Gastrocnemius medialis (tissue), 4 donors: ENCODE measurements around the gene ZNF578. TPM values are rescaled to one million over a fixed set of nuclear protein-coding genes. Genes with fewer than 3 reads are reported as not detected.
"Not testable (repeated sequence)": the region's sequence is repeated elsewhere in the genome, so short reads cannot be mapped to it uniquely, and the experiment has no call there.

Source experiments
- ATAC-seq, 2 donors: fragments of 150-250 bp; one replicate each; pipeline ENCODE4 v1.9.1; 2016
- DNase-seq, 2 donors: peaks; one replicate each; pipeline ENCODE4 v3.0.0-alpha.2; 2019
- H3K27ac ChIP-seq, 4 donors: fragments of 200-600 bp; sonication (generic); 1 replicate in 1 of 4; 2 replicates in 3 of 4; pipeline ENCODE4 v1.5.1; 2016 to 2018; ENCODE audit warnings: mild to moderate bottlenecking in 2 of 4, moderate library complexity in 1 of 4
- H3K27me3 ChIP-seq, 3 donors: fragments of 200-600 bp; sonication (generic) in 2 of 3; 1 replicate in 1 of 3; 2 replicates in 2 of 3; pipeline versions ENCODE4 v1.5.1 to v1.6.0; 2016 to 2019; ENCODE audit warnings: mild to moderate bottlenecking in 1 of 3, moderate library complexity in 1 of 3
- H3K36me3 ChIP-seq, 2 donors: fragments of 200-600 bp; sonication (generic) in 1 of 2; one replicate each; pipeline ENCODE4 v1.5.1; 2017 to 2018
- H3K4me1 ChIP-seq, 2 donors: fragments of 200-600 bp; sonication (generic) in 1 of 2; one replicate each; pipeline ENCODE4 v1.5.1; 2016 to 2017; ENCODE audit warnings: mild to moderate bottlenecking in 2 of 2
- H3K4me3 ChIP-seq, 4 donors: fragments of 200-600 bp; sonication (generic) in 3 of 4; 1 replicate in 1 of 4; 2 replicates in 3 of 4; pipeline ENCODE4 v1.5.1; 2016 to 2019; ENCODE audit warnings: mild to moderate bottlenecking in 2 of 4
- H3K9me3 ChIP-seq, 3 donors: fragments of 200-600 bp; sonication (generic) in 2 of 3; 1 replicate in 1 of 3; 2 replicates in 2 of 3; pipeline ENCODE4 v1.5.1; 2016 to 2019
- in situ Hi-C, 4 donors: fragments of 200-750 bp; cut with MboI; loops; one replicate each; pipeline versions ENCODE4 v1.15.0 to v1.8.0; 2017; ENCODE audit warnings: low sequenced_read_pairs in 4 of 4
- intact Hi-C: fragments of 100-400 bp; cut with DNase I; formaldehyde crosslinking; loops from one replicate; pipeline ENCODE4 v1.15.1; 2023; ENCODE audit warnings: low total_unique reads
- total RNA-seq, 4 donors: library from RNA; depleted of rRNA; stranded (reverse); fragments of >200 nt; gene quantifications; one replicate each; pipeline versions ENCODE4 v1.1.0 to v1.2.3, GENCODE V29; 2016

Gene ZNF578
- total RNA-seq, 4 donors from 2014 or later: 0.20 to 0.63 (median 0.33) TPM; not detected in 1

DNA sequence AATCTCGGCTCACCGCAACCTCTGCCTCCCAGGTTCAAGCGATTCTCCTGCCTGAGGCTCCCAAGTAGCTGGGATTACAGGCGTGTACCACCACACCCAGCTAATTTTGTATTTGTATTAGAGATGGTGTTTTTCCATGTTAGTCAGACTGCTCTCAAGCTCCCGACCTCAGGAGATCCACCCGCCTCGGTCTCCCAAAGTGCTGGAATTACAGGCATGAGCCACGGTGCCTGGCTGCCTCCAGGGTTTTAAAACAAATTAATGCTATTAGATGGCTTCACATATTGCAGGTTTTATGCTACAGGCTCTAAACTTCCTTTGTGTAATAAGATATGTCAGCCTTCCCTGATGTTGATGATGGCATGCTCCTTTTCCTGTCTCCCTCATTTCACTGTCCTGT is 108.3 kb downstream of the ZNF578 start:
- intact Hi-C loops, in situ Hi-C loops, ATAC-seq, DNase-seq, H3K4me1 ChIP-seq, H3K27ac ChIP-seq, H3K27me3 ChIP-seq, H3K4me3 ChIP-seq: not testable (repeated sequence)
- H3K9me3 ChIP-seq: peaks cover 0 to 31% (median 0%) of the 10 kb centered on the region in 3 donors
- H3K36me3 ChIP-seq: peaks cover 0 to 56% of the 10 kb centered on the region in 2 donors

Other genes starting within 250 kb of the ZNF578 start
- 10 to 100 TPM in 1 of 4 donors, 1 to 10 TPM in 3; 6.6 to 11.6 (median 7.7) TPM for gene ZNF766, start 184.0 kb upstream of the ZNF578 start, total RNA-seq
- gene ZNF480, start 156.4 kb upstream of the ZNF578 start, total RNA-seq: 1 to 10 TPM; 3.8 to 7.4 (median 6.0) TPM
- under 1 TPM in 2 of 4 donors, not detected in 2; 0.61 to 0.71 TPM for gene ZNF610, start 117.3 kb upstream of the ZNF578 start, total RNA-seq
- 10 to 100 TPM in 1 of 4 donors, 1 to 10 TPM in 3; 6.1 to 12.7 (median 7.9) TPM for gene ZNF880, start 83.6 kb upstream of the ZNF578 start, total RNA-seq
- 10 to 100 TPM in 1 of 4 donors, 1 to 10 TPM in 3; 2.9 to 11.2 (median 5.5) TPM for gene ZNF528, start 55.7 kb upstream of the ZNF578 start, total RNA-seq
- under 1 TPM in 2 of 4 donors, not detected in 2; 0.12 to 0.18 TPM for gene ZNF534, start 24.4 kb upstream of the ZNF578 start, total RNA-seq
- gene ZNF808, start 74.1 kb downstream of the ZNF578 start, total RNA-seq: 10 to 100 TPM in 1 of 4 donors, 1 to 10 TPM in 3; 3.4 to 12.9 (median 7.9) TPM
- 1 to 10 TPM; 4.0 to 6.2 (median 4.8) TPM for gene ZNF701, start 116.7 kb downstream of the ZNF578 start, total RNA-seq
- 1 to 10 TPM; 2.8 to 8.0 (median 4.0) TPM for gene ZNF83, start 184.8 kb downstream of the ZNF578 start, total RNA-seq